AG10803 (cell line): Measurements from ENCODE around the gene PVALEF.

Source experiments
- DNase-seq: peaks from one replicate; pipeline ENCODE4 v3.0.0; 2010; ENCODE audit warnings: low read depth
- H3K4me3 ChIP-seq: 2 replicates; pipeline ENCODE4 v1.5.1; 2011; ENCODE audit warnings: mild to moderate bottlenecking, low read length, control low read depth
- TF ChIP-seq, protein P1 (sequence below): conservative IDR thresholded peaks from 2 replicates; pipeline ENCODE4 v1.5.1; 2011; ENCODE audit warnings: mild to moderate bottlenecking, low read length, control low read depth, inconsistent platforms

Gene PVALEF

DNA sequence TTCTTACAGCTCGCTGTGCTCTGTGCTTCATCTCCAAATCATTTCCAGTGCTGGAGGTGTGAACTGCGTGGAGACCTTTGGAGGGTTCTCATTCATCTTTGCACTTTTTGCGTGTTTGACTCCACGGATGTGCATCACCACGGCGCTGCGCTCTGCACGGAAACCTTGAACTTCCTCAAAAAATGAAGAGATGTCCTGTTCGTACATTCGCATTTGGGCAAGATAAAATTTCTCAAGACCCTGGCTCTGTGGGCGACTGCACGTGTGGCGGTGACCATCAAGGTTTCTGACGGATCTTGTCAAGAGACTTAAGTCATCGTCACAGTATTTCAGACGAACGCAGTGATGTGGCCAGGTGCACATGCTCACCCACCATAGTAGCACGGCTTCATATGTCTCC is 10.3 kb upstream of the PVALEF start:
- TF ChIP-seq, protein P1, sequence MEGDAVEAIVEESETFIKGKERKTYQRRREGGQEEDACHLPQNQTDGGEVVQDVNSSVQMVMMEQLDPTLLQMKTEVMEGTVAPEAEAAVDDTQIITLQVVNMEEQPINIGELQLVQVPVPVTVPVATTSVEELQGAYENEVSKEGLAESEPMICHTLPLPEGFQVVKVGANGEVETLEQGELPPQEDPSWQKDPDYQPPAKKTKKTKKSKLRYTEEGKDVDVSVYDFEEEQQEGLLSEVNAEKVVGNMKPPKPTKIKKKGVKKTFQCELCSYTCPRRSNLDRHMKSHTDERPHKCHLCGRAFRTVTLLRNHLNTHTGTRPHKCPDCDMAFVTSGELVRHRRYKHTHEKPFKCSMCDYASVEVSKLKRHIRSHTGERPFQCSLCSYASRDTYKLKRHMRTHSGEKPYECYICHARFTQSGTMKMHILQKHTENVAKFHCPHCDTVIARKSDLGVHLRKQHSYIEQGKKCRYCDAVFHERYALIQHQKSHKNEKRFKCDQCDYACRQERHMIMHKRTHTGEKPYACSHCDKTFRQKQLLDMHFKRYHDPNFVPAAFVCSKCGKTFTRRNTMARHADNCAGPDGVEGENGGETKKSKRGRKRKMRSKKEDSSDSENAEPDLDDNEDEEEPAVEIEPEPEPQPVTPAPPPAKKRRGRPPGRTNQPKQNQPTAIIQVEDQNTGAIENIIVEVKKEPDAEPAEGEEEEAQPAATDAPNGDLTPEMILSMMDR: no peak
- no peak for DNase-seq
- H3K4me3 ChIP-seq: no peak overlapping the region

- TF ChIP-seq, protein P1: no peak
- no peak for DNase-seq
- no peak overlapping the region for H3K4me3 ChIP-seq
Measured at GRCh38 chr17:81156866-81157805, 8.2 kb upstream of the PVALEF start.

GRCh38 chr17:81157848-81158687 is 7.2 kb upstream of the PVALEF start:
- TF ChIP-seq, protein P1: no peak
- DNase-seq: no peak
- no peak overlapping the region for H3K4me3 ChIP-seq

GRCh38 chr17:81158688-81159590 is 6.4 kb upstream of the PVALEF start:
- no peak overlapping the region for H3K4me3 ChIP-seq
- TF ChIP-seq, protein P1: no peak
- no peak for DNase-seq

GRCh38 chr17:81159611-81160265 is 5.6 kb upstream of the PVALEF start:
- H3K4me3 ChIP-seq: no peak overlapping the region
- TF ChIP-seq, protein P1: no peak
- DNase-seq: no peak

DNA sequence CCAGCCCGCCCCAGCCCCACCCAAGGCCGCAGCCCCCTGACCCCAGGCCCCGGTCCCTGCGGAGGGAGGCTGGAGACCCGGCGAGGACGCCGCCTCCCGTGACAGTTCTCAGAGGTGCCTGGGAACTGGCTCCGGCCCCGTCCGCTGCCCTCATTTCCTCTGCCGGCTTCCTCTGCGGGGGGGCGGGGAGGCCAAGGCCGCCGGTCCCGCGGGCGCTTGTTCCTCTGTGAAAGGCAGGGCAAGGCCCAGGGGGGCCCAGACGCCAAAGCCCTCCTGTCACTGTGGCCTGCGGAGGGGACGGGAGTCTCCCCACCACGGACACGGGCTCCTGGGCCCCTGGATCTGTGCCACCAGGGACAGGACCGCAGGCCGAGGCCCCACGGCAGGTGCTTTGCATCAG is 5.0 kb upstream of the PVALEF start:
- no peak for DNase-seq
- TF ChIP-seq, protein P1: no peak
- no peak overlapping the region for H3K4me3 ChIP-seq
